Esophagus squamous epithelium (tissue), 4 donors: ENCODE measurements around the gene WDR88.
"Not testable (repeated sequence)": the region's sequence is repeated elsewhere in the genome, so short reads cannot be mapped to it uniquely, and the experiment has no call there.

ENCODE experiments used
- POLR2A ChIP-seq, 4 donors: fragments of 450-650 bp; IDR thresholded peaks; one replicate each; pipeline ENCODE4 v1.6.1; 2017; ENCODE audit warnings: antibody characterized with exemption in 4 of 4, mild to moderate bottlenecking in 4 of 4, moderate library complexity in 3 of 4
- TF ChIP-seq, protein P1 (sequence below), 6 experiments: fragments of 450-650 bp in 4 of 6; fragments of 200-600 bp in 2 of 6; sonication (generic) in 2 of 6; IDR thresholded peaks; one replicate each; pipeline ENCODE4 v1.5.1; 2016 to 2019; ENCODE audit warnings: antibody characterized with exemption in 6 of 6, mild to moderate bottlenecking in 4 of 6, moderate library complexity in 4 of 6

DNA sequence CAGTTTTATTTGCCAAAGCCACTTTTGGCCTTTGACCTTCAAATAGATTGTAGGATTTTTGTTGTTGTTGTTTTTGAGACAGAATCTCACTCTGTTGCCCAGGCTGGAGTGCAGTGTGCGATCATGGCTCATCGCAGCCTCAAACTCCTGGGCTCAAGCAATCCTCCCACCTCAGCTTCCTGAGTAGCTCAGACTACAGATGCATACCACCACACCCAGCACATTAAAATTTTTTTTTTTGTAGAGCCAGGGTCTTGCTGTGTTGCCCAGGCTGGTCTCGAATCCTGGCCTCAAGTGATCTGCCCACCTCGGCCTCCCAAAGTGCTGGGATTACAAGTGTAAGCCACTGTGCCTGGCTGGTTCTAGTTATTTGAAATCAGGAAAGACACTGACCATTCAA, 59.2 kb downstream of the WDR88 start:
- TF ChIP-seq, protein P1, sequence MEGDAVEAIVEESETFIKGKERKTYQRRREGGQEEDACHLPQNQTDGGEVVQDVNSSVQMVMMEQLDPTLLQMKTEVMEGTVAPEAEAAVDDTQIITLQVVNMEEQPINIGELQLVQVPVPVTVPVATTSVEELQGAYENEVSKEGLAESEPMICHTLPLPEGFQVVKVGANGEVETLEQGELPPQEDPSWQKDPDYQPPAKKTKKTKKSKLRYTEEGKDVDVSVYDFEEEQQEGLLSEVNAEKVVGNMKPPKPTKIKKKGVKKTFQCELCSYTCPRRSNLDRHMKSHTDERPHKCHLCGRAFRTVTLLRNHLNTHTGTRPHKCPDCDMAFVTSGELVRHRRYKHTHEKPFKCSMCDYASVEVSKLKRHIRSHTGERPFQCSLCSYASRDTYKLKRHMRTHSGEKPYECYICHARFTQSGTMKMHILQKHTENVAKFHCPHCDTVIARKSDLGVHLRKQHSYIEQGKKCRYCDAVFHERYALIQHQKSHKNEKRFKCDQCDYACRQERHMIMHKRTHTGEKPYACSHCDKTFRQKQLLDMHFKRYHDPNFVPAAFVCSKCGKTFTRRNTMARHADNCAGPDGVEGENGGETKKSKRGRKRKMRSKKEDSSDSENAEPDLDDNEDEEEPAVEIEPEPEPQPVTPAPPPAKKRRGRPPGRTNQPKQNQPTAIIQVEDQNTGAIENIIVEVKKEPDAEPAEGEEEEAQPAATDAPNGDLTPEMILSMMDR (IDR thresholded peaks at IDR 0.05): not testable (repeated sequence)
- not testable (repeated sequence) for TF ChIP-seq POLR2A (IDR thresholded peaks at IDR 0.05)
